Right hindlimb (tissue), 1 donor: Measurements from ENCODE around the gene TGFBRAP1.
"Not testable (repeated sequence)": the region's sequence is repeated elsewhere in the genome, so short reads cannot be mapped to it uniquely, and the experiment has no call there.

Source experiments
- DNase-seq: peaks from one replicate; pipeline ENCODE4 v3.0.0-alpha.2; 2018

The TGFBRAP1 gene

GRCh38 chr2:105271393-105272045 lies 58.0 kb downstream of the TGFBRAP1 start:
- DNase-seq: no peak

- no peak for DNase-seq
Measured at GRCh38 chr2:105269426-105269825, 60.1 kb downstream of the TGFBRAP1 start.

GRCh38 chr2:105262651-105263091 lies 66.9 kb downstream of the TGFBRAP1 start:
- no peak for DNase-seq

GRCh38 chr2:105261061-105261460 lies 68.5 kb downstream of the TGFBRAP1 start:
- no peak for DNase-seq

- no peak for DNase-seq
Measured at GRCh38 chr2:105258835-105259350, 70.6 kb downstream of the TGFBRAP1 start.

- DNase-seq: no peak
Measured at GRCh38 chr2:105257981-105258380, 71.6 kb downstream of the TGFBRAP1 start.

GRCh38 chr2:105256431-105257047 lies 73.0 kb downstream of the TGFBRAP1 start:
- no peak for DNase-seq

- DNase-seq: no peak
Measured at GRCh38 chr2:105255979-105256378, 73.6 kb downstream of the TGFBRAP1 start.

GRCh38 chr2:105254531-105255210 lies 74.9 kb downstream of the TGFBRAP1 start:
- DNase-seq: no peak

GRCh38 chr2:105252271-105252670 lies 77.3 kb downstream of the TGFBRAP1 start:
- no peak for DNase-seq

- not testable (repeated sequence) for DNase-seq
Measured at GRCh38 chr2:105251016-105251648, 78.4 kb downstream of the TGFBRAP1 start.

- DNase-seq: no peak
Measured at GRCh38 chr2:105249891-105250290, 79.6 kb downstream of the TGFBRAP1 start.

GRCh38 chr2:105249181-105249580 lies 80.4 kb downstream of the TGFBRAP1 start:
- no peak for DNase-seq

- no peak for DNase-seq
Measured at GRCh38 chr2:105248316-105249070, 81.0 kb downstream of the TGFBRAP1 start.

- DNase-seq: no peak
Measured at GRCh38 chr2:105244451-105244850, 85.1 kb downstream of the TGFBRAP1 start.

- DNase-seq: no peak
Measured at GRCh38 chr2:105243961-105244360, 85.6 kb downstream of the TGFBRAP1 start.

GRCh38 chr2:105242286-105242993 lies 87.1 kb downstream of the TGFBRAP1 start:
- DNase-seq: no peak

GRCh38 chr2:105241443-105241842 lies 88.1 kb downstream of the TGFBRAP1 start, which contains the start of gene GPR45:
Gene GPR45, plus strand, starts transcription at chr2:105241743. Its CDS starts 116 bp downstream, at chr2:105241859.
- no peak for DNase-seq

GRCh38 chr2:105239924-105240323 lies 89.6 kb downstream of the TGFBRAP1 start:
- no peak for DNase-seq

GRCh38 chr2:105238664-105239240 lies 90.8 kb downstream of the TGFBRAP1 start:
- no peak for DNase-seq

GRCh38 chr2:105237045-105237765 lies 92.3 kb downstream of the TGFBRAP1 start:
- DNase-seq: no peak
